OCI-LY7 (cell line): ENCODE results near the gene PTPRT.

Source experiments
- CTCF ChIP-seq: fragments of 200-600 bp; sonication (generic); conservative IDR thresholded peaks from 2 replicates; pipeline ENCODE4 v1.5.1; 2014; ENCODE audit warnings: mild to moderate bottlenecking, antibody characterized with exemption, low read length, moderate library complexity, mixed read lengths
- EZH2phosphoT487 ChIP-seq: fragments of 200-600 bp; sonication (generic); IDR thresholded peaks from 2 replicates; pipeline ENCODE4 v1.6.1; 2018; ENCODE audit warnings: low read depth, borderline replicate concordance, mild to moderate bottlenecking, mixed run types, antibody characterized with exemption, low read length, moderate library complexity, mixed read lengths

GRCh38 chr20:43092386-43093088 lies 97.2 kb downstream of the PTPRT start:
- TF ChIP-seq CTCF (no peak), EZH2phosphoT487 (no peak)
